ENCODE measurements around the gene RASGRF1. TPM values are rescaled to one million over a fixed set of nuclear protein-coding genes. Genes with fewer than 3 reads are reported as not detected.

RASGRF1 gene, protein sequence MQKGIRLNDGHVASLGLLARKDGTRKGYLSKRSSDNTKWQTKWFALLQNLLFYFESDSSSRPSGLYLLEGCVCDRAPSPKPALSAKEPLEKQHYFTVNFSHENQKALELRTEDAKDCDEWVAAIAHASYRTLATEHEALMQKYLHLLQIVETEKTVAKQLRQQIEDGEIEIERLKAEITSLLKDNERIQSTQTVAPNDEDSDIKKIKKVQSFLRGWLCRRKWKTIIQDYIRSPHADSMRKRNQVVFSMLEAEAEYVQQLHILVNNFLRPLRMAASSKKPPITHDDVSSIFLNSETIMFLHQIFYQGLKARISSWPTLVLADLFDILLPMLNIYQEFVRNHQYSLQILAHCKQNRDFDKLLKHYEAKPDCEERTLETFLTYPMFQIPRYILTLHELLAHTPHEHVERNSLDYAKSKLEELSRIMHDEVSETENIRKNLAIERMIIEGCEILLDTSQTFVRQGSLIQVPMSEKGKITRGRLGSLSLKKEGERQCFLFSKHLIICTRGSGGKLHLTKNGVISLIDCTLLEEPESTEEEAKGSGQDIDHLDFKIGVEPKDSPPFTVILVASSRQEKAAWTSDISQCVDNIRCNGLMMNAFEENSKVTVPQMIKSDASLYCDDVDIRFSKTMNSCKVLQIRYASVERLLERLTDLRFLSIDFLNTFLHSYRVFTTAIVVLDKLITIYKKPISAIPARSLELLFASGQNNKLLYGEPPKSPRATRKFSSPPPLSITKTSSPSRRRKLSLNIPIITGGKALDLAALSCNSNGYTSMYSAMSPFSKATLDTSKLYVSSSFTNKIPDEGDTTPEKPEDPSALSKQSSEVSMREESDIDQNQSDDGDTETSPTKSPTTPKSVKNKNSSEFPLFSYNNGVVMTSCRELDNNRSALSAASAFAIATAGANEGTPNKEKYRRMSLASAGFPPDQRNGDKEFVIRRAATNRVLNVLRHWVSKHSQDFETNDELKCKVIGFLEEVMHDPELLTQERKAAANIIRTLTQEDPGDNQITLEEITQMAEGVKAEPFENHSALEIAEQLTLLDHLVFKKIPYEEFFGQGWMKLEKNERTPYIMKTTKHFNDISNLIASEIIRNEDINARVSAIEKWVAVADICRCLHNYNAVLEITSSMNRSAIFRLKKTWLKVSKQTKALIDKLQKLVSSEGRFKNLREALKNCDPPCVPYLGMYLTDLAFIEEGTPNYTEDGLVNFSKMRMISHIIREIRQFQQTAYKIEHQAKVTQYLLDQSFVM (N-terminal part only)
- total RNA-seq, result not detected

DNA sequence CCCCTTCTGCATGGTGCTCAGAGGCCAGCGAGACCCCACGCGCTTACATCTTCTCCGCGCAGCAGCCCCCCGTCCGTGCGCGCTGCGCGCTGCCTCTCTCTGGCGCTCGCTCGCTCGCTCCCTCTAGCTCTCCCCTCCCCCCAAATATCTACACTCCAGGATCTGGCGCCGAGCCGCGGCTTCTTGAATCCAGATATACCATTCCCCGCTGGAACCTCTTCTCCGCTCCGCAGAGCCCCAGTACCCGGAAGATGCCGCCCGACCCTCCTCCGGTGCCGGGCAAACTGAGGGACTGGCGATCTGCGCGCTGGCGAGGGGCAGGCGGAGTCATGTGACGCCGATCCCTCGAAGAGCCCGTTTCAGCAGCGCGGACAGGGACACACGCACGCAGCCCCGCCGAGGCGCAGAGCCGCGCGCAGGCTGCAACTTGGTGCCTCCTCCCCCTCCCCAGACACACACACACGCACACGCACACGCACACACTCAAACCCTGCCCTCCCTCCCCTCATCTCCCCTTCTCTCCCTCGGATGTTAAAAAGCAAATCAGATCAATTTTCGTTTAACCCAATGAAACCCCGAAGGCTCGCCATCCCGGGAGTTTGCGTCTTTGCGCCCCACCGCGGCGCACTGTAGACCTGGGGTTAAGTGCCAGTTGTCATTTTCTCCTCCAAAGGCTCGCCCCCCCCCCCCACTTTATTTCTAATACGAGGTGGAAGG, at the start of gene RASGRF1:
RASGRF1 (minus strand) TSS at position 294 of the 717 bp plus-strand sequence; CDS start at position 12, 282 bp downstream.
- H3K36me3 Mint-ChIP-seq (ENCODE audit: low read depth), result no peaks in the 10 kb centered on the region

DNA sequence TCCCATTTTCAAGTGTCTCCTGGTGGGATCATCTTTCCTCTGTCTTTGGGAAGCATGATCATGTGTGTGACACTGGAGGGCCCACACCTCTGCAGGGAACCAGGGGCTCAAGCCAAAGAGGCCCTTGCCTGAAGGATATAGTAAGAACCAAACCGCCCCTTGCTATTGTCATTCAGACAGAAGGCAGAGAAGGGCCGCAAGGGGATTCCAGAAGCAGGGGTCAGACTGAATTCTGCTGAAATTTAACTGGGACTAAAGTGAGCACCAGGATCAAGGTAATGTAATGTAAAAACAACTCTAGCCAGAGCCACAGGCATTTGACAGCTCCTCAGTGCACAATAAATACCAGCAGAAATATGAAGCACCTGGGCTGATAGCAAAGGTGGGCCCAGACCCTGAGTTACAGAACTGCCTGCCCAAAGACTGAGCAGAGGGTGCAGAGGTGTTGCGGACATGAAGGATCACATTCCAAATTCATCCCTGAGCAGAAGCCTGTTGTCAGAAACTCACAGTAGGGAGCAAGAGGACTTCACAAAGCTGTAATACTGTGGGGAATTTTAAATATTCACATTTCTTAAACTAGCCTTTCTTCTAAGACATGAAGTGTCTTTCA, 46.0 kb upstream of the RASGRF1 start:
- ChIA-PET POLR2A (no interaction called here), CTCF (no interaction called here)
- Mint-ChIP-seq H3K9me3 (no peaks in the 10 kb centered on the region), H3K36me3 (ENCODE audit: low read depth) (no peaks in the 10 kb centered on the region), H3K4me3 (no peak overlapping the region), H3K4me1 (no peaks in the 10 kb centered on the region), H3K27ac (no peak overlapping the region), H3K27me3 (peaks cover 45% of the 10 kb centered on the region)
- DNase-seq, result no peak

More for the DNA sequence above, at the start of gene RASGRF1:
- H3K9me3 Mint-ChIP-seq, result no peaks in the 10 kb centered on the region
- no peak within 1 kb of the TSS for H3K27ac Mint-ChIP-seq
- DNase-seq, result no peak
- H3K4me3 Mint-ChIP-seq, result no peak within 1 kb of the TSS
- POLR2A ChIA-PET, result no interaction called here
- peaks cover 60% of the 10 kb centered on the region for H3K27me3 Mint-ChIP-seq
- CTCF ChIA-PET, result interaction anchor here (0.9 kb wide), 1 partner anchor 17 kb away, joined by 3 read pairs; no protein-coding TSS in a partner anchor
- no peaks in the 10 kb centered on the region for H3K4me1 Mint-ChIP-seq

- Mint-ChIP-seq H3K9me3 (no peaks in the 10 kb centered on the region), H3K27ac (no peak overlapping the region), H3K4me1 (no peaks in the 10 kb centered on the region), H3K36me3 (ENCODE audit: low read depth) (no peaks in the 10 kb centered on the region), H3K27me3 (peaks cover 29% of the 10 kb centered on the region), H3K4me3 (no peak overlapping the region)
- ChIA-PET CTCF (no interaction called here), POLR2A (no interaction called here)
- no peak for DNase-seq
Measured at GRCh38 chr15:79133309-79133708, 42.7 kb upstream of the RASGRF1 start.

- ChIA-PET CTCF (no interaction called here), POLR2A (no interaction called here)
- DNase-seq, result no peak
- Mint-ChIP-seq H3K36me3 (ENCODE audit: low read depth) (no peaks in the 10 kb centered on the region), H3K27ac (no peak overlapping the region), H3K27me3 (peaks cover 27% of the 10 kb centered on the region), H3K4me3 (no peak overlapping the region), H3K4me1 (no peaks in the 10 kb centered on the region), H3K9me3 (no peaks in the 10 kb centered on the region)
Measured at GRCh38 chr15:79132770-79133169, 42.2 kb upstream of the RASGRF1 start.

DNA sequence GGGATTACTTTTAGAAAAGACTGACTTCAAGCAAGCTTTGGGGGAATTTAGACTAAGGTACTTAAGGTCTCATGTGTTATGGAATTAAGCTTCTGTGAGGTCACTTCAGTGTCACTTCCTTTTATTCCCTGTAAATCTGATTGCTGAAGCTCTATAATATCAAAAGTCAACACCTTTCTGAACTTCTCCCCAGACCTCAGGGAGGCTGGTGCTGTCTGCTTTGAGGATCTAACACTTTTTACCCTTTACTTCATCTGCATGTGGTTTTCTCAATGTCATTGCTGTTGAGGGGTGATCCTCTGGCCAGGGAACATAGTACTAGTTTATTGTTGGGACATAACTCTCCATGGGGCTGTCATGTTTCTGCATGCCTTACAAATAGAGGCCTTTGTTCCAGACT, 41.8 kb upstream of the RASGRF1 start:
- ChIA-PET CTCF (no interaction called here), POLR2A (no interaction called here)
- Mint-ChIP-seq H3K27me3 (peaks cover 30% of the 10 kb centered on the region), H3K9me3 (no peaks in the 10 kb centered on the region), H3K36me3 (ENCODE audit: low read depth) (no peaks in the 10 kb centered on the region), H3K4me3 (no peak overlapping the region), H3K27ac (no peak overlapping the region), H3K4me1 (no peaks in the 10 kb centered on the region)
- no peak for DNase-seq

GRCh38 chr15:79130535-79131130, 40.1 kb upstream of the RASGRF1 start:
- no peaks in the 10 kb centered on the region for H3K9me3 Mint-ChIP-seq
- H3K36me3 Mint-ChIP-seq (ENCODE audit: low read depth), result no peaks in the 10 kb centered on the region
- H3K27ac Mint-ChIP-seq, result no peak overlapping the region
- no peaks in the 10 kb centered on the region for H3K4me1 Mint-ChIP-seq
- CTCF ChIA-PET, result no interaction called here
- POLR2A ChIA-PET, result no interaction called here
- peaks cover 27% of the 10 kb centered on the region for H3K27me3 Mint-ChIP-seq
- DNase-seq, result no peak
- H3K4me3 Mint-ChIP-seq, result no peak overlapping the region

GRCh38 chr15:79129235-79129634, 38.7 kb upstream of the RASGRF1 start:
- H3K36me3 Mint-ChIP-seq (ENCODE audit: low read depth), result no peaks in the 10 kb centered on the region
- H3K9me3 Mint-ChIP-seq, result no peaks in the 10 kb centered on the region
- no peak for DNase-seq
- peaks cover 23% of the 10 kb centered on the region for H3K27me3 Mint-ChIP-seq
- no peak overlapping the region for H3K4me3 Mint-ChIP-seq
- H3K27ac Mint-ChIP-seq, result no peak overlapping the region
- POLR2A ChIA-PET, result no interaction called here
- CTCF ChIA-PET, result interaction anchor here (1.2 kb wide), 1 partner anchor 11 kb away, joined by 3 read pairs; no protein-coding TSS in a partner anchor
- no peaks in the 10 kb centered on the region for H3K4me1 Mint-ChIP-seq

- Mint-ChIP-seq H3K36me3 (ENCODE audit: low read depth) (no peaks in the 10 kb centered on the region), H3K4me3 (no peak overlapping the region), H3K27me3 (peaks cover 23% of the 10 kb centered on the region), H3K27ac (no peak overlapping the region), H3K9me3 (no peaks in the 10 kb centered on the region), H3K4me1 (no peaks in the 10 kb centered on the region)
- CTCF ChIA-PET, result interaction anchor here (1.2 kb wide), 1 partner anchor 10 kb away, joined by 3 read pairs; no protein-coding TSS in a partner anchor
- no peak for DNase-seq
- POLR2A ChIA-PET, result no interaction called here
Measured at GRCh38 chr15:79128556-79128955, 38.0 kb upstream of the RASGRF1 start.

GRCh38 chr15:79124388-79124787, 33.8 kb upstream of the RASGRF1 start:
- H3K4me3 Mint-ChIP-seq, result no peak overlapping the region
- no peaks in the 10 kb centered on the region for H3K9me3 Mint-ChIP-seq
- H3K4me1 Mint-ChIP-seq, result no peaks in the 10 kb centered on the region
- ChIA-PET POLR2A (no interaction called here), CTCF (no interaction called here)
- peaks cover 15% of the 10 kb centered on the region for H3K27me3 Mint-ChIP-seq
- no peak for DNase-seq
- no peak overlapping the region for H3K27ac Mint-ChIP-seq
- H3K36me3 Mint-ChIP-seq (ENCODE audit: low read depth), result no peaks in the 10 kb centered on the region

DNA sequence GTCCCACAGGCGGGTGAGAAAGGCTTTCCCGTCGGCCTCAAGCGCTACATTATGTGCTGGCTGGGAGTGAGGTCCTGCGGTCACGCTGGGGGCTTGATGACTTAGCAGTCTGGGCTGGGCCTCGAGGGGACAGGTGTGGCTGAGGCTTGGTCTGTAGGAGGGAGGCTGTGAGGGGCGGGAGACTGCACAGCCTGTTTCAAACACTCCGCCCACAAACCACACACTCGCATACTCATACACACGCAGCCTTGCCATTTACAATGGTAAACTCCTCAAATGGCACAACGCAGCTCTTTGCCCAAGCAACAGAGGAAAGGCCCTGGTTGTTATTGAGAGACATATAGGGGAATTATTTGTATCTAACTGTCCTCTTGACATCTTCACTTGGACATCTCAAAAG, 32.4 kb upstream of the RASGRF1 start:
- CTCF ChIA-PET, result no interaction called here
- Mint-ChIP-seq H3K36me3 (ENCODE audit: low read depth) (no peaks in the 10 kb centered on the region), H3K27ac (no peak overlapping the region)

GRCh38 chr15:79122391-79122790, 31.8 kb upstream of the RASGRF1 start:
- H3K27me3 Mint-ChIP-seq, result peaks cover 11% of the 10 kb centered on the region
- ChIA-PET POLR2A (no interaction called here), CTCF (no interaction called here)
- no peaks in the 10 kb centered on the region for H3K4me1 Mint-ChIP-seq
- no peak overlapping the region for H3K4me3 Mint-ChIP-seq
- DNase-seq, result no peak
- no peaks in the 10 kb centered on the region for H3K9me3 Mint-ChIP-seq
- no peaks in the 10 kb centered on the region for H3K36me3 Mint-ChIP-seq (ENCODE audit: low read depth)
- no peak overlapping the region for H3K27ac Mint-ChIP-seq

More for the DNA sequence above, 32.4 kb upstream of the RASGRF1 start:
- Mint-ChIP-seq H3K4me1 (no peaks in the 10 kb centered on the region), H3K9me3 (no peaks in the 10 kb centered on the region), H3K4me3 (no peak overlapping the region), H3K27me3 (peaks cover 15% of the 10 kb centered on the region)
- DNase-seq, result no peak
- POLR2A ChIA-PET, result no interaction called here

DNA sequence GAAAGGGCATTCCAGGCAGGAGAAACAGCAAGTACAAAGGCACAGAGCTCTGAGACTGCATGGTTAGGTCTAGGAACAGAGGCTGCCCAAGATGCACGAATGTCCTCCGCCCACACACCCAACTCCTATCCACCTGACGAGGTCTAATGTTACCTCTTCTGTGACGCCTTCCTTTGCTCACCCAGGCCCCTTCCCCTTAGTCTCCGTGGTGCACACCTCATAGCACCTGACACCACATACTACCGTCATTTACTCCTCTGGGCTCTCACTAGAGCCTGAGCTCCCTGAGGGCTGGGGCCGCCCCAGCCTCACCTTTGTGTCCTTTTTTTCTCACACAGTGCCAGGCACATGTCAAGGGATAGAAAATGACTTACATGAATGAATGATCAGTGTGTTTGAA, 31.0 kb upstream of the RASGRF1 start:
- Mint-ChIP-seq H3K4me3 (no peak overlapping the region), H3K27me3 (peaks cover 6% of the 10 kb centered on the region), H3K9me3 (no peaks in the 10 kb centered on the region), H3K36me3 (ENCODE audit: low read depth) (no peaks in the 10 kb centered on the region), H3K4me1 (no peaks in the 10 kb centered on the region), H3K27ac (no peak overlapping the region)
- DNase-seq, result no peak
- ChIA-PET POLR2A (no interaction called here), CTCF (no interaction called here)

All from activated CD4-positive, alpha-beta T cell treated with anti-CD3 and anti-CD28 coated beads, Interleukin-2, amount 10 ng/mL, durations not matched to agents 7 days and 5 days (primary cell).